PFSK-1 (cell line): Measurements from ENCODE around the gene MIEF1.

Source experiments
- FOXP2 ChIP-seq: optimal IDR thresholded peaks from 2 replicates; pipeline ENCODE3; 2011; ENCODE audit warnings: borderline replicate concordance, control low read depth, inconsistent platforms; ENCODE audit not compliant: insufficient read depth; ENCODE audit errors: extremely low read length, extremely low read depth
- POLR2AphosphoS5 ChIP-seq: IDR thresholded peaks from 2 replicates; pipeline ENCODE4 v1.6.1; 2012; ENCODE audit warnings: low read depth, mild to moderate bottlenecking, control low read depth, low read length, moderate library complexity
- REST ChIP-seq, 2 experiments: IDR thresholded peaks; 2 replicates each; pipeline versions ENCODE4 v1.6.1 to v1.8.0; 2011 to 2012; ENCODE audit warnings: low read depth in 2 of 2, low read length in 2 of 2, control low read depth in 1 of 2, inconsistent platforms in 1 of 2, mild to moderate bottlenecking in 1 of 2, moderate library complexity in 1 of 2; ENCODE audit not compliant: insufficient read depth in 1 of 2
- SIN3A ChIP-seq: IDR thresholded peaks from 2 replicates; pipeline ENCODE4 v1.6.1; 2012; ENCODE audit warnings: mild to moderate bottlenecking, low read length, moderate library complexity, borderline replicate concordance; ENCODE audit not compliant: insufficient read depth
- TAF1 ChIP-seq: IDR thresholded peaks from 2 replicates; pipeline ENCODE4 v1.6.1; 2012; ENCODE audit warnings: low read length, control low read depth, borderline replicate concordance; ENCODE audit not compliant: insufficient read depth

Gene MIEF1

GRCh38 chr22:39468487-39469325, 33.4 kb upstream of the MIEF1 start:
- TF ChIP-seq REST (IDR thresholded peaks at IDR 0.05; ENCODE audit: insufficient read depth in 1 of 2, low read depth in 2 of 2, low read length in 2 of 2) (no peak), POLR2AphosphoS5 (no peak), SIN3A (no peak), FOXP2 (no peak), TAF1 (no peak)

- TF ChIP-seq REST (IDR thresholded peaks at IDR 0.05; ENCODE audit: insufficient read depth in 1 of 2, low read depth in 2 of 2, low read length in 2 of 2) (no peak), FOXP2 (no peak), SIN3A (no peak), TAF1 (no peak), POLR2AphosphoS5 (no peak)
Measured at GRCh38 chr22:39469326-39469680, 32.8 kb upstream of the MIEF1 start.

- TF ChIP-seq SIN3A (no peak), REST (IDR thresholded peaks at IDR 0.05; ENCODE audit: insufficient read depth in 1 of 2, low read depth in 2 of 2, low read length in 2 of 2) (no peak), FOXP2 (no peak), TAF1 (no peak)
Measured at GRCh38 chr22:39469681-39470450, 32.2 kb upstream of the MIEF1 start.

DNA sequence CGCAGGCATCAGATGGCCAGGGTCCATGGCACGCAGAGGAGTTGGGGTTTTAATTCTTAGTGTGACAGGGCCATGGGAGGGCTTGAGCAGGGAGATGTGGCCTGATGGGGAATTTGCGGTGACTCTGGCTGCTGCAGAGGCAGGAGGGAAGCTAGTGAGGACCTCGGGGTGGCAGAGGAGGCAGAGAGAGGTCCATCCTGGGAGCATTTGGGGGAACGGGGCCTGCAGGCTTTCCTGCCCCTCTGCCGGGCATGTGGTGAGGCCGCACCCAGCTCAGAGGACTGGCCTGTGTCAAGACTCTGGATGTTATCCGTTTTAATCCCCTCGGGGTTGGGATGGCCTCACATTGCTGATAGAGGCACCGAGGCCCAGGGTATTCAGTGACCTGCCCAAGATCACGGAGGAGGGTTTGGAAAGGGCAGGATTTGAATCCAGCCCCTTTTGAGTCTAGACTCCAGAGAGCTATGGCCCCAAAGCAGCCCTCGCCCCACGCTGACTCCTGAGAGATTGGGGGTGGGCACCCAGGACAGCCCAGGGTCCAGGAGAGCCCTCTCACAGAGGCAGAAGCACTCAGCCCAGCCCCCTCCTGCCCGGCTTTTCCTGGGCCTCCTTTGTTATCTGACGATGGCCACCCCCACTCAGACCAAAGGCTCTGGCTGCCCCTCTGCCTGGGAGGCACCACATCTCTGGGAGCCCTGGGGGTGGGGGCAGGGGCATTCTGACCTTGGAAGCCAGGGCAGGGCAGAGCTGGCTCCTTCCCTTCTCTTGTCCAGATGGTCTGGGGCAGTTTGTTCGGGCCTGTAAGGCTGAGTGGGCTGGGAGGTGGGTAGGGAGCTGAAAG, 31.4 kb upstream of the MIEF1 start:
- TF ChIP-seq TAF1 (no peak), POLR2AphosphoS5 (no peak), REST (IDR thresholded peaks at IDR 0.05; ENCODE audit: insufficient read depth in 1 of 2, low read depth in 2 of 2, low read length in 2 of 2) (no peak), FOXP2 (no peak), SIN3A (no peak)
